Renal cortical epithelial cell (primary cell): ENCODE measurements around the gene FSTL1. TPM values are rescaled to one million over a fixed set of nuclear protein-coding genes. Genes with fewer than 3 reads are reported as not detected.
A peak's percentile ranks its signal among the peaks of the same experiment; 100 is the strongest.

ENCODE experiments used
- DNase-seq: peaks from one replicate; pipeline ENCODE4 v3.0.0-alpha.2; 2011; ENCODE audit warnings: low read depth
- total RNA-seq: library from RNA; depleted of rRNA; stranded (reverse); fragments of >200 nt; gene quantifications from 2 replicates; pipeline ENCODE4 v1.2.3, GENCODE V29; 2014

The FSTL1 gene
- total RNA-seq, 1 donor from 2014 or later = 1,387 TPM

DNA sequence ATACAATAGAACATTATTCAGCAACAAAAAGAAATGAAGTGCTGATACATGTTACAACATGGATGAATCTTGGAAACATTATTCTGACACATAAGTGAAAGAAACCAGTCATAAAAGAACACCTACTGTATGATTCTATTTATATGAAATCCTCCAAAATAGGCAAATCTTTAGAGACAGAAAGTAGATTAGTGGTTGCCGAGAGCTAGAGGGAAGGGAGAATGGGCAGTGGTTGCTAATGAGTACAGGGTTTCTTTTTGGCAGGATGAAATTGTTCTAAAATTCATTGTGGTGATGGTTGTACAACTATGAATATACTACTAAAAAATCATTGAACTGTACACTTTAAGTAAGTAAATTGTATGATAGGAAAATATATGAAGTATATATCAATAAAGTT, 95.3 kb downstream of the FSTL1 start:
- DNase-seq = no peak

DNA sequence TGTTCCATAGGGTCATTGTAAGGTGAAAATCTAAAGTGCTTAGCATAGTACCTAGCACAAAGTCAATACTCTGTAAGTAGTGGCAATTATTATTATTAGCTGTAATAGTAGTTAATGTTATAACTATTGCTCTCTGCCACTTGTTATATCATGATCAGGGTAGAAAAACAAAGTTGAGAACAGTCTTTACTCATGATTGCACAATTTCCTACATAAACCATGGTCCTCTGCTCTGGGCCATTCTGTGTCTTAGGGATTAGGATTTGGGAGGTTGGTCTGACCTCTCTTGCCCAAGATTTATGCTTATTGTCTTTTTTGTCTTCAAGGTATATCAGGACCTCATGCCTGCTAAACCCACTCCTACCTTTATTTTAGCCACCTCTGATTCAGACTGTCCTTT, 97.3 kb downstream of the FSTL1 start:
- peak; percentile 14 for DNase-seq

DNA sequence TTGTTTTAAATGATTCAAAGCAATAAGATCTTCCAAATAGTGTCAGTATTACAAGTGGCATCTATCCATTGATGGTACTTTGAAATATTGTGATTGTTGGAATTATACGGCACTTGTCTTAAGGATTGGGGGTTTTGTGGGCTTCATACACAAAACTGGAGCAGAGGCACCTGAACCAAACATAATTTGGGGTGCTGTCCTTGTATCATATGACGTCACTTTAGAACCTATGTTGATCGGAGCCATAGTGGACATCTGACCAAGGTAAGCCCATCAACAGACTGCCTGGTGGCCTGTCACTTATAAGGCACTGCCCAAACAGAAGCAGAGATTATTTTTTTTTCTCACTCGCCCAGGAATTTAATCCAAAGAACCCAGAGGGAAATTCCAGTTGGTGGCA, 98.8 kb downstream of the FSTL1 start:
- DNase-seq = no peak

DNA sequence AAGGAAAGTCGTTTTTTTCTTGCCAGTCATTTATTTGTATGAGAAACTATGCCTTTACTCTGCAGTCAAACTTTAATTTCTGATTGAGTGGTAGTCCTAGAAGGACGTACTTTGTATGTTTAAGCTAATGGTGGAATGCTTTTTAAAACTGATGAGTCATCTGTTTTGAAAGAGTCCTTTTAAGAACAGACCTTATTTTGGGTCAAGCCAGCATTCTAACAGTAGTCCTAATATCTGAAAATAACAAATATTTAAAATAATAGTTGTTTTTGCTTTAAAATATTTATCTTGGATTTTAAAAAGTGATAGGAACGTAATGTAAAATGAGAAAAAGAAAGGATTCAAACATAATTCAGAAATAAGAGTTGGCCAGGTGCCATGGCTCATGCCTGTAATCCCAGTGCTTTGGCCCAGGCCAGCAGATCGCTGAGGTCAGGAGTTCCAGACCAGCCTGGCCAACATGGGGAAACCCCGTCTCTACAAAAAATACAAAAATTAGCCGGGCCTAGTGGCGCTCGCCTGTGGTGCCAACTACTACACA, 100.3 kb downstream of the FSTL1 start:
- DNase-seq = peak; percentile 95

DNA sequence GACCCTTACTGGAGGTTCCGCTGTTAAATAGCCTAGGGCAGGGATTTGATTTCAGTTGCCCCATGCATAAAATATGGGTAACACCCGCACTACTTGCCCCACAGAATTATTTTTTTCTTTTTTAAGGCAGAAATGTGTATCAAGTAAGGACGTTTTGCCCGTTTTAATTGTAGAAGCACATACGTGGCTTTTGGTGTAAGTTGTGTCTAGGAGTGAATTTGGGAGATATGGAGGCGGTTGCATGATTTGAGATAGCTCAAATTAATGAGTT, 101.0 kb downstream of the FSTL1 start:
- no peak for DNase-seq

DNA sequence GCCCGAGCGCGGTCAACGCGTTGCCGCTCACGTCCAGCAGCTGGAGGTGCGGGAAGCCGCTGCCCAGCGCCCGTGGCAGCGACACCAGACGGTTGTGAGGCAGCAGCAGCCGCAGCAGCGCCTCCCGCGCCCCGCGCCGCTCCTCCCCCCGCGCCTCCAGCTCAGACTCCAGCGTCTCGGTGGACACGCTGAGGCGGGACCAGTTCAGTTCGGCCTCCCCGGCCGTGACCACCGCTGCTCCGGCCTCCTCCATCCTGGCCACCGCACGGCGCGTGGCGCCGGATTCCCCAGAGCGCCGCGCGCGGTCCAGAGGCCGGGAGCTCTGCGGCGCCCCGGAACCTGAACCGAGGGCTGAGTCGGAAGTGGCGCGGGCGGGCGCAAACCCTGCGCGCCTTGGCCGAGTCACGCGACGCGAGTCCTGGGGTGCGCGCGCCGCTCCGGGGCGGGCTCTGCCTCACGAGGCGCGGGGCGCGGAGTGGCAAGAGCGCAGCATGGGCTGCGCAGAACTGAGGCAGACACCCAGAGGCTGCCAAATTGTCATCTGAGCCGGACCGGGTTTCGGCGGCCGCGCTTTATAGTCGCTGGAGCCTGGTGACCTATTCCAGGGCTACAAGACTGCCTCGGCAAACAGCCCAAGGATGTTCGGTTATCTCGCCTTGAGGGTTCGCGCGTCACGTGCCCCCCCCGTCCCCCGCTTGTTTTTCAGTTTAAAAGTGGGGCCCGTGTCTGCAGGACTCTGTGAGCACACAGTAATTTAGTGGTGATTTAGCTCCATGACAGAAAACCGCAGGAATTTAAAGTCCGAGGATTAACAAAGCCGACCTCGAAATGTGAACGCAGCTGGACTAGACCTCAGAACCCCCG, 101.6 kb downstream of the FSTL1 start, which contains the start of gene LRRC58:
Gene LRRC58, minus strand, starts transcription at position 364 of the 864 bp plus-strand sequence. Its CDS starts 111 bp downstream, at position 253.
- DNase-seq = peak; percentile 73

DNA sequence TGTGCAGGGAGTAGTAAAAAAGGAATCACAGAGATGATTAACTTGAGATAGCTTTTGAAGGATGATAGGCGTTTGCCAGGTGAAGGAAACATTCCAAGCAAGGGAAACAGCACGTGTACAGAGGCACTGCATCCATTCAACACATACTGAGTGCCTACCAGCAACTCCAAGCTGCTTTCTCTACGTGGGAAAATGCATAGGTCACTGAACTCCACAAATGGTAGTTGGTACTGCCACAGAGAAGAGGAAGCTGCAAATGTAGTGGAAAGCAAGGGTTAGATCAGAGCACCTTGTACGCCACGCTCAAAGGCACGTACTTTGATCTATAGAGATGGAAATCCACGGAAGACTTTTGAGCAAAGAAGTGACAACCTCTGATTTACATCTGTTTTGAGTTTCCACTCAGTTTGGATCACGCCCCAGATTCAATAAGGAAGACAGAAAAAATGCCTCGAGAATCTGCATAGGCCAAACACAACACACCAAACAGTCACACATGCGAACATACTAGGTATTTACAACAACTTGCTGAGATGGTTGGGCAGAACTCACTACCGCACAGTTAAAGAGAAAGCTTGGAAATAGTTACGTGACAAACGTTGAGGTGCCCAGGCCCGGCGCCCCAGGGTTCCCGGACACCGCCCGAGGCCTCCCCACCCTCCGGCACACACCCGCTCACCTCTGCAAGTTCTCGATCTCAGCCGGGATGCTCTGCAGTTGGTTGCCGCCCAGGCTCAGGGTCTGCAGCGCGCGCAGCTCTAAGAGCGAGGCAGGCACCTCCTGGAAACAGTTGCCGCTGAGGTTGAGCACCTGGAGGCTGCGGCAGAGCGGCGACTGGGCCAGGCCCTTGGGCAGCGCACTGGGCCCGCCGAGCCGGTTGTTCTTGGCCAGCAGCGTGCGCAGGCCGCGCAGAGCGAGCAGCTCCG, 102.5 kb downstream of the FSTL1 start:
- DNase-seq = peak; percentile 31

DNA sequence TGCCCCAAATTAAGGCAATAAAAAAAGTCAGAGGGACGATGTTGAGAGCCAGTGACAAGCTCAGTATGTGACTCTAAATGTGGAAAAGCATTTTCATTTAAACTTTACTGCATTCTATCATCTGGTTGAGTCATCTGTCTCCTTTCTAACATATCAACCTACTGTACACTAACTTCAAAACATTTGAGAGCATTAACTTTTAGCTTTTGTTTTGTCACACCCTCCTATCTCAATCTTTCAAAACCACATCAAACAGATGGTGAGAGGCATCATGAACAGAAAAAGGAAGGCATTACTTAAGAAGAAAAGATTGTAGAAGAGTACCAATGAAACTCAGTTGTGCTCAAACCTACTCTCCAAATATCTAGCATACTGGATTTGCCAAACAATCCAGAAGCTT, 106.4 kb downstream of the FSTL1 start:
- no peak for DNase-seq

Other genes with a start within 250 kb of the FSTL1 start
- 0.99 and 2.4 TPM in 2 replicates for gene GPR156, start 165.8 kb downstream of the FSTL1 start, total RNA-seq
- 30.7 and 37.2 TPM in 2 replicates for gene LRRC58, start 101.6 kb downstream of the FSTL1 start, total RNA-seq
- gene NDUFB4, start 145.3 kb upstream of the FSTL1 start, total RNA-seq = 42.5 and 51.9 TPM in 2 replicates
- 27.3 and 91.5 TPM in 2 replicates for gene HGD, start 231.2 kb upstream of the FSTL1 start, total RNA-seq